NCI-H187 (cell line): ENCODE results near the gene HSPA5.
"Not testable (repeated sequence)": the region's sequence is repeated elsewhere in the genome, so short reads cannot be mapped to it uniquely, and the experiment has no call there.

Experiments used
- DNase-seq, 2 experiments: peaks; one replicate each; lab custom pipeline; 2025; lab: John Stamatoyannopoulos, UW

HSPA5 gene

DNA sequence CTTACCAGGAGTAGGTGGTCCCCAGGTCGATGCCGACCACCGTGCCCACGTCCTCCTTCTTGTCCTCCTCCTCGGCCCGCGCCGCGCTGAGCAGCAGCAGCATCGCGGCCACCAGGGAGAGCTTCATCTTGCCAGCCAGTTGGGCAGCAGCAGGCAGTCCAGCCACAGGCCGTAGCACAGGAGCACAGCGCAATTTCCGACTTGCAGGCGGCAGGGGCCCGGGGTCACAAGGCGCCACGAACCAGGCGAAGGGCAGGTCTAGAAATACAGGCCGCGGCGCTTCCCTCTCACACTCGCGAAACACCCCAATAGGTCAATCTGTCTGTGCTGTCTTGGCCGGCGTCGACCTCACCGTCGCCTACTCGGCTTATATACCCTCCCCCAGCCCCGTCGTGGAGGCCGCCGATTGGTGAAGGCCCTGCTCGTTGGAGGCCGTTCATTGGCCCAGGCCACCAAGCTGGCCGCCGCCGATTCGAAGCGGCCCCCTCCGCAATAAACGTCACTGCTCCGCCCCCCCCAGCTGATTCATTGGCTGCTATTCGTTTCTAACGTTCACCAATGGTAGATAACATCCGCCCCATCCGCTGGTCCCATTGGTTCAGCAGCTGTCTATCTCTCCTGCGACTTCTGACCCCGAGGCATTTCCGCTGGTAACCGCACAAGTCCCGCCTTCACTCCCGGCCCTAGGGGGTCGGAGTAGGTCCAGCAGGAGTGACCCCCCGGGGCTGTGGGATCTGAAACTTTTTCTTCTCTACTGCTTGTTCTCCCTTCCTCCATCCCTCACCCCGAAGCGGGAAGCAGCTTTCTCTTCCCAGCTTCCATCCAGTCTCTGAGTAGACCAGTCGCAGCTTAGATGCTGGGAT, at the start of gene HSPA5:
Gene HSPA5, minus strand, starts transcription at position 344 of the 863 bp plus-strand sequence. Its CDS starts 217 bp downstream, at position 127.
- peak; percentile 82 to 90 for DNase-seq

DNA sequence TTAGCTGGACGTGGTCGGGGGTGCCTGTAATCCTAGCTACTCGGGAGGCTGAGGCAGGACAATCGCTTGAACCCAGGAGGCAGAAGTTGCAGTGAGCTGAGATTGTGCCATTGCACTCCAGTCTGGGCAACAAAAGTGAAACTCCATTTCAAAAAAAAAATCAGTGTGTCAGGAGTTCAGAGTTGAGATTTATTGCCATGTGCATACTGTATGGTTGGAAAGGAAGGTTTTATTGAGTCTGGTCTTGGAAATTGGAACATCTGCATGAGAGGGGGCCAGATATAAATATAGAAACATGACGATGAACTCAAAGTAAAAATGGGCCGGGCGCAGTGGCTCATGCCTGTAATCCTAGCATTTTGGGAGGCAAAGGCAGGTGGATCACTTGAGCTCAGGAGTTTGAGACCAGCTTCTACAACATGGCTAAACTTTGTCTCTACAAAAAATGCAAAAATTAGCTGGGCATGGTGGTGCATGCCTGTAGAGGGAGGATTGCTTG, 45.8 kb upstream of the HSPA5 start:
- not testable (repeated sequence) for DNase-seq

- no peak for DNase-seq
Observed at GRCh38 chr9:125284855-125285254, 43.7 kb upstream of the HSPA5 start.

DNA sequence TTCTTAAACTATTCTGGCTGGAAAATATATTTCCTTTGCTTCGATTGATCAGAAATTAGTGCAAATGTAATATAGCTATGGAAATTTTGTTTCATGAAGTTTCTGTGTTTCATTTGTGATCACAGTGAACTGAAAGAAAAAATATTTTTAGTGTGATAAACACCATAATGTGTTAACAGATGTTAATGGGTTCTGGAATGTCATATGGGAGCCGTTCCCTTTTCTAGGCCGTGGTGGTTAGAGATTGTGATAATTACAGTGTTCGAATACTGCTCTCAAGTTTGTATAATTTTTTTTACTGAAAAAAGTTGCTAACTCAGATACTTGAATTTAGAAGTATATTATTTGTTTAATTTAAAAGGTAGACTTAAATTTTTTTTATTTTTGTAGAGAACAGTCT, 39.8 kb upstream of the HSPA5 start:
- DNase-seq: no peak

DNA sequence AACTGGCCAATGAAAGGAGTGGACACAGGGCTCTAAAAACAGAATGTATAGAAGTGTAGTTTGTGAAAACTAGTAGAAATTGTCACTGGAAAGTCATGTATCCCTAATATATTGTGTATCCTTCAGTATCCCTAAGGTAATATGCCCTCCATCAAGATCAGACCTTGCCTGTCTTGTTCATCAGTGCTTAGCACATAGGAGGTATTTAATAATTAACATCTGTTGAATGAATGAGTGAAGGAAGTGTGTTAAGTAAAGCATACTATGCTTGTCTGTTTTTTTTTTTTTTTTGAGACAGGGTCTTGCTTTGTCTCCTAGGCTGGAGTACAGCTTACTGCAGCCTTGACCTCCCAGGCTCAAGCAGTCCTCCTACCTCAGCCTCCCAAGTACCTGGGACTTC, 36.3 kb upstream of the HSPA5 start:
- DNase-seq: no peak

GRCh38 chr9:125276771-125277170, 35.6 kb upstream of the HSPA5 start:
- no peak for DNase-seq

DNA sequence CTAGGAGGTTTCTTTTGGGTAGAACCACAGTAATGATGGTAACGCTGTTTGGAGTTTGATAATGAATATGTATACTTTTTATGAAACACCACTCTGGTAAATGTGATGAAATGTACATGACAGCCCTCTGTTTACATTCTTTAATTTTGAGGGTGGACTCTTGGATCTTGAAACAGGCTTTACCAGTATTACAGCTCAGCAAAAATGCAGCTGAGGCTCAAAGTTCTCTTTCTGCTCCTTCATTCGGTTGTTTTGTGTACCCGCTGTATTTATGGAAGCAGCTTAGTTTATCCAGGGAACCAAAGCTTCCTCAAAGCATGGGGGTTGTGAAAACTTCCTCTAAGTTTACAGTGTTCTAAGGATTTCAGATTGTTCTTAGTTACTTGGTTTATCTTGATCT, 31.6 kb upstream of the HSPA5 start:
- DNase-seq: no peak

DNA sequence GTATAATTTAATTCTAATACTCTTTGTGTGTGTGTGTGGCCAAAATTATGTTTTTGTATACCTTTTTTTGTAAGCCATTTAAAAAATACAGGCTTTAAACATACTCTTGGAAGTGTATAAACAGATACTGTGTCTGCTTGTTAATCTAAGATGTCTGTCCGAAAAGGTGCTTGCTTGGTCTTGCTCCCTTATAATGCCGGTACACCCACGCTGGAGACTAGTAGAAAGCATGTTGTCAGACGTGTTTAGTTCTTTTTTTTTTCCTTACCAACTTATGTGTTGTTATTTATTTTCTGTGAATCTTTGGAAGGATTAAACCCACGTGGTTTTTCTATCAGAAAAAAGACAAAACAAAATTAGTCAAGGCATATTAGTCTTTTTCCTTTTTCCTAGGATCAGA, 29.9 kb upstream of the HSPA5 start:
- DNase-seq: no peak

- no peak for DNase-seq
Observed at GRCh38 chr9:125269014-125269397, 27.9 kb upstream of the HSPA5 start.

GRCh38 chr9:125268394-125269013, 27.4 kb upstream of the HSPA5 start:
- no peak for DNase-seq

GRCh38 chr9:125264068-125264467, 22.9 kb upstream of the HSPA5 start:
- not testable (repeated sequence) for DNase-seq

GRCh38 chr9:125262294-125262991, 21.3 kb upstream of the HSPA5 start:
- no peak for DNase-seq

GRCh38 chr9:125261501-125262293, 20.6 kb upstream of the HSPA5 start, which contains the start of gene GAPVD1:
GAPVD1 (plus strand) TSS chr9:125261826; CDS start chr9:125298922, 37,096 bp downstream.
- DNase-seq: peak; percentile 61 to 67

DNA sequence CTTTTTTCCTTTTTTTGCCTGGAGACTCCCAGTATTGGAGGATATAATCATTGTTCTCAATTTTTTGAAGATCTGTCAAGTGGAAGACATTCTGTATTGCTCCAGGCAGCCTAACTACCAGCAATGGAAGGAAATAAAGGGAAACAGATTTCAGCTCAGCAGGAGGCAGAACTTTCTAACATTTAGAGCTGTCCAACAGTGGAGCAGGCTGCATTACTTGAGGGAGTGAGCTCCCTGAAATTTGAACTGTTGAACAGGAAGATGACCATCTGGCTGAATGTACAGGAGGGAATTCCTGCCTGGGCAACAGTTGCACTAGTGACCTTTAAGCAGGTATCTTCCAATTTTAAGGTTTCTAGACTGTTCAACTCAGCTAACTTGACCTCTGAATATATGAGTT, 19.4 kb upstream of the HSPA5 start:
- DNase-seq: no peak

DNA sequence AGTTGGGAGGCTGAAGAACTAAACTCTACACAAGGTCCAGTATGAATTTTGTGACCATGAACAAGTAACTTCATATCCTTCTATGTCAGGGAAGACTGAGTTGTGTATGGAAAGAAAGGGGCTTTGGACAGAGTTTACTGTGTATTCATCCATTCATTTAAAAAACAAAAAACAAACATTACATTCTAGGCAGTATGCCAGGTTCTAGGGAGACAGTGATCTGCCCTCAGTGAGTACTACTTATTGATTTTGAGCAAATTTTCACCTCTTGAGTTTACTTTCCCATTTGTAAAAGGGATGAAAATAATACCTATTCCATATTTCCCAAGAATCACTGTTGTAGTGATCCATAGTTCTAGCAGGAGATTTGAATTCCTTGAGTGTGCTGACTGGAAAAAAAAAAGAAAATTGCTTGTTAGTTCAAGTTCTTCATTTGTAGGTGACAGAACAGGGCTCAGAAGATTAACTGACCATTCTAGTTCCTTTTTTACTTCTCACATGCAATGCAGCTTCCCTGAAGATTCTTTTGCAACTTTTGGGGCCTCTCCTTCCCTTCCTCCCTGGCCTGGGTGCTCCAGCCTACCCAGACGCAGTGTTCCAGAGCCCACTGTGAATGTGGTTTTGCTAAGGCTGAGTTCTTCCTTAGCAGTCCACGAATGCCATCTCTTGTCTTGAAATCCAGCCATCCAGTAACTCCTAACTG, 17.8 kb upstream of the HSPA5 start:
- DNase-seq: no peak

DNA sequence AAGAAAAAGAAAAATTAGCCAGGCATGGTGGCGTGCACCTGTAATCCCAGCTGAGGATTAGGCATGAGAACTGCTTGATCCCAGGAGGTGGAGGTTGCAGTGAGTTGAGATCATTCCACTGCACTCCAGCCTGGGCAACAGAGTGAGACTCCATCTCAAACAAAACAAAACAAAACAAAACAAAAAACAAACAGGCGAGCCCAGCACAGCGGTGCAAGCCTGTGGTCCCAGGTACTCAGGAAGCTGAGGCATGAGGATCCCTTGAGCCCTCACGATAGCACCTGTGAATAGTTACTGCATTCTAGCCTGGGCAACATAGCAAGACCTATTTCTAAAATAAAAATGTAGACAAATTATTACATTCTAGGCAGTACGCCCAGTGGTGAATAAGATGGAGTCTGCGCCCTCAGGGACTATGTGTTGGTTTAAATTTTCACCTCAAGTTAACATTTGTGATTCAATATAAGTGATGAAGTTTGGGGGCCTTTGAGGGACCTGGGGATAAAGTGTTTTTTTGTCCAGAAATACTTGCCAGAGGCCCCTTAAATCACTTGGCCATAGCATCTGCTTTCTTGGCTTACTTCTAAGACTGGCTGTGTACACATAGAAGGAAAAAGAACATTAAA, 17.1 kb upstream of the HSPA5 start:
- no peak for DNase-seq

DNA sequence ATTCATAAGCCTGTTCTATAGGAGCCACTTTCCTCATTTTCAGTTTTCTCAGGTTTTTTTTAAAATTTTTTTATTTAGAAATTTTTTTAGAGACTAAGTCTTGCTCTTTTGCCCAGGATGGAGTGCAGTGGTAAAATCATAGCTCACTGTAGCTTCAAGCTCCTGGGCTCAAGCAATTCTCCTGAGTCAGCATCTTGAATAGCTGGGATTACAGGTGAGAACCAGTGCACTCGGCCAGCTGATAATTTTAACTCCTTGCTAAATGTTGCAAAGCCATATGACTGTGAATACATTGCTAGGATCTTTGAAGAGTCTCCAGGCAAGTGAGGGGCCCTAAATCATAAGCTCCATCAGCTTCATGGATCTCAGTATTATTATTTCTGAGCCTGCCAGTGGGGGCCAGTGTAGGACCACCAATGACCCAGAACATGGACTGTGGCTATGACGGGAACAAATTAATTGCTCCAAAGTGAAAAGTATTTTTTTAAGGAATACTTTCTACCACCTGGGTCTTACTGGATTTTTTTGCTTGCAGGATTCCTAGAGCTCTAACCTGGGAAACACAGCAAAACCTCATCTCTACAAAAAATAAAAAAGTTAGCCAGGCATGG, 14.7 kb upstream of the HSPA5 start:
- no peak for DNase-seq

DNA sequence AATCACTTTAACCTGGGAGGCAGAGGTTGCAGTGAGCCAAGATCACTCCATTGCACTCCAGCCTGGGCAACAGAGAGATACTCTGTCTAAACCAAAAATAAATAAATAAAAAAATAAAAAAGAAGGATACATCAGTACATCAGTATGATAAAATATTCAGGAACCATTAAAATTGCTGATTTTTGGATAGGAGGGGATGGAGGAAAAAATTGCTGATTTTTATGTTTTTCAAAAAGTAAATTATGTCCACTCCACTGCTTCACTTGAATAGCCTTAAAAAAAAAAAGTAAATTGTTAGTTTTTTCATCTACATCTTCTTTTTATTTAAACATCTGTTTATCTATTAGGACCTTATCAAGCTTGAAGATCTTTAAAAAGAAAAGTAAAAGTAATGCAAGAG, 13.1 kb upstream of the HSPA5 start:
- no peak for DNase-seq

GRCh38 chr9:125246261-125246667, 5.1 kb upstream of the HSPA5 start:
- DNase-seq: no peak

DNA sequence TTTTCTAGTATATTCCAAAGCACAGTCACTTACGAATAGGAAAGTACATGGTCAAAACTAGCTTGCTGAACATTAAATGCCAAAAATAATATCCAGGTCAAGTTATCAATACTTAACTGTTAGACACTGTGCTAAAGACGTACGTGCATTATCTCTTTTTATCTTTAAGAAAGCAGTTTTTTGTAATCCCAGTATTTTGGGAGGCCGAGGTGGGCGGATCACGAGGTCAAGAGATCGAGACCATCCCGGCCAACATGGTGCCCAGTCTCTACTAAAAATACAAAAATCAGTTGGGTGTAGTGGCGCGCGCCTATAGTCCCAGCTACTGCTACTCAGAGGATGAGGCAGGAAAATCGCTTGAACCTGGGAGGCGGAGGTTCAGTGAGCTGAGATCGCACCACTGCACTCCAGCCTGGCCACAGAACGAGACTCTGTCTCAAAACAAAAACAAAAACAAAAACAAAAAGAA, 2.7 kb upstream of the HSPA5 start:
- DNase-seq: no peak
